ENCODE results near the gene IFI27L2. TPM values are rescaled to one million over a fixed set of nuclear protein-coding genes. Genes with fewer than 3 reads are reported as not detected.

The IFI27L2 gene
- total RNA-seq, 1 donor from 2014 or later, result 93.0 TPM

GRCh38 chr14:94126800-94127199 lies 2.6 kb downstream of the IFI27L2 start:
- intact Hi-C loops (cut with DNase I), result loop anchor here (5.0 kb wide), 1 partner anchor 44 kb away; the partner anchor contains the start of genes DDX24 and IFI27L1
- DNase-seq (ENCODE audit: low spot score), result peak; percentile 15

DNA sequence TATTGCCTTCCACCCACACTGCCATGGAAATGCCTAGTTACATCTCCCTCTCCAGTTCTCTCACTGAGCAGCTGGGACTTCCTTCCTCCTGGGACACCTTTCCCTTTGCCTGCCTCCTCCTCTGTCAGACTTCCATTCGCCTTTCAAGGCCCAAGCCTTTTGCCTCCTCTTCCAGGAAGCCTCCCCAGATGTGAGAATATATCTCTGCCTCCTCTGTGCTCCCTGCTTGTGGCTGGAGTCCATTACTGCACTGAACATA lies 3.1 kb downstream of the IFI27L2 start:
- intact Hi-C loops (cut with DNase I), result loop anchor here (5.0 kb wide), 1 partner anchor 44 kb away; the partner anchor contains the start of genes DDX24 and IFI27L1
- peak; percentile 59 for DNase-seq (ENCODE audit: low spot score)

DNA sequence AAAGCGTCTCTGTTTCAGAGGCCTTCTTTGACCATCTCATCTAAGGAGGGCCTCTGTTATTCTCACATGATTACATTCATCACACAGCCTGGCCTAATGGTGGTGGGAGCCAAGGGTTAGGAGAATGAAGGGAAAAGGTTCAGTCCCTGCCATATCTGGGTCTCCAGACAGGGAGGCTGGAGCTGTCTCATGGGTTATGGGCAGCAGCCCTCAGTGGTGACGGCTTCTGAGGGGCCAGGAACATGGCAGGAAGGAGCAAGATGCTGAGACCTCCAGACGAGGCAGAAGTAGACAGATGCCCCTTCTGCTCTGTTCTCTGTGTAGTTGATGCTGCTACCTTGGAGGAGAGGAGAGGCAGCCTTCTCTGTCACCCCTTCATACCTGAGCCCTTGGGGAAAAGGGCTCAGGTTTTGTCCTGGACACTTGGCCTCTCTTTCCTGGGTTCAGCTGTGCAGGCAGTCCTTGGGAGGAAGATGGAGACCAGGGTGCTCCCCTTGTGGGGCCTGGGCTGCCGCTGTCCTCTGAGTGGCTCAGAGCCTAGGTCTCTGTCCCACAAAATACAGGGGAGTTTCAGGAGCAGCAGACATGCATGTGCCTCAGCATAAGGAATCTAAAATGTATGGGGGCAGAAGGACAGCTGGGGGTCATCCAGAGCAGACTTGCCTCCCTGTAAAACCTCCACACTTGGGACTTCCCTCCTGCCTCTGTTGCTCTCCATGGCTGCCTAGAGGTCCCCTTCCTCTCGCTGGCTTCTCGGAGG lies 3.6 kb downstream of the IFI27L2 start:
- intact Hi-C loops (cut with DNase I), result loop anchor here (5.0 kb wide), 1 partner anchor 44 kb away; the partner anchor contains the start of genes DDX24 and IFI27L1
- peak; percentile 63 for DNase-seq (ENCODE audit: low spot score)

DNA sequence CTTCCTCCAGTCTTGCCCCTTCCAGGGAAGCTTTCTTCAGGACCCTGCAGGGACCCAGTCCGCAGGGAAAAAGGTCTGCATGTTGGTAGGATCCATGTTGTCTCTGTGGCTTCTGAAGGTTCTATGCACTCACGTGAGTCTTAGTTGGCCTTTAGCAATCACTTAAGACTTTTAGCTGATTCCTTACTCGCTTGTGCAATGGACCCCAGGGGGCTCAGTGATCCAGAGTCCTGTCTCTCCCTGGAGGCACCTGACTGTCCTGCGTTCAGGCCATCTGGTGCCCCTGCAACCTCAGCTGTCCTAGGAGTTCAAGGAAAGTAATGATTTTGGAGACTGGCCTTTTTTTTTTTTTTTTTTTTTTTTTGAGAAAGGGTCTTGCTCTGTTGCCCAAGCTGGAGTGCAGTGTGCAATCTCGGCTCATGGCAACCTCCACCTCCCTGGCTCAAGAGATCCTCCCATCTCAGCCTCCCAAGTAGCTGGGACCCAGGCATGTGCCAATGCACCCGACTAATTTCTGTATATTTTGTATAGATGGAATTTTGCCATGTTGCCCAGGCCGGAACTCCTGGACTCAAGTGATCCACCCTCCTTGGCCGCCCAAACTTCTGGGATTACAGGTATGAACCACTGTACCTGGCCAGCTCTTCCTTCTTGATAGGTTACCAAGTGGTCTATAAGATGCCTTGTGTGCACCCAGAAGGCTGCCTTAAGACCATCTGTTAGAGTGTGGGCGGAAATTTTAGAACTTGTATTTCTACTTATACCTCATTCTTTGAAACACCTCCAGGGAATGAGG lies 4.6 kb downstream of the IFI27L2 start:
- intact Hi-C loops (cut with DNase I), result loop anchor here (5.0 kb wide), 1 partner anchor 42 kb away; the partner anchor contains the start of genes DDX24 and IFI27L1
- peak; percentile 41 for DNase-seq (ENCODE audit: low spot score)

DNA sequence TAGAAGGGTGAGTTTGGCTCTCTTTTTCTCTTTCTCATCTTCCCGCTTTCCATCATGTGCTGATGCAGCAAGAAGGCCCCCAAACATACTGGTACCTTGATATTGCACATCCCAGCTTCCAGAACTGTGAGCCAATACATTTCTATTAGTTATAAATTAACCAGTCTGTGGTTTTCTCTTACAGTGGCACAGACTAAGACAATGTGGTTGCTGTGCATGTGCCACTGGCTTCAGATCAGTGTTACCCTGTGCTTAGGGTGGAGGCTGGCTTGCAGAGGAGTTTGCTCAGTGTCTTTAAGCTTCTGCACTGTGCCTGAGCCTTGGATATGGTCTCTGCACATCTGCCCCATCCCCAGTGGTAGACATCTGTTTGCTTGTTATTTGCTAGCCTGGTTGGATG lies 5.5 kb downstream of the IFI27L2 start:
- intact Hi-C loops (cut with DNase I), result no loop called here
- DNase-seq (ENCODE audit: low spot score), result peak; percentile 27

DNA sequence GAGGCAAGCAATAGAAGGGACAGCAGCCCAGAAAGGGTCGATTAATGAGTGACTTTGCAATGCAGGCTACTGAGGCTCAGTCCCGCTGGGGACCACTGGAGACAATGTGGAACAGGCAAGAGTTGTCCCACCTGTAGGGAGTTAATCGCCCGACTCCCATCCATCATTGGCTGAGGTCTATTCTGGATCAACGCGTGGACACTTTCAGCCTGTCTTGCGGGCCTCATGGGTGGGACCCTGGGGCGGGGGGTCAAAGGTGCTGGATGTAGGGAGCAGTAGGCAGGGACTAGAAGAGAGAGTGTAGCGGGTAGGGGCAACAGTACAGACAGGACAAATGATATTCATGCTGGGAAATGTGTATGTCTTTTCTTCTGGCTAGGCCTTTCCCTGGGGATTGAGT lies 6.1 kb downstream of the IFI27L2 start:
- peak; percentile 47 for DNase-seq (ENCODE audit: low spot score)
- intact Hi-C loops (cut with DNase I), result no loop called here

DNA sequence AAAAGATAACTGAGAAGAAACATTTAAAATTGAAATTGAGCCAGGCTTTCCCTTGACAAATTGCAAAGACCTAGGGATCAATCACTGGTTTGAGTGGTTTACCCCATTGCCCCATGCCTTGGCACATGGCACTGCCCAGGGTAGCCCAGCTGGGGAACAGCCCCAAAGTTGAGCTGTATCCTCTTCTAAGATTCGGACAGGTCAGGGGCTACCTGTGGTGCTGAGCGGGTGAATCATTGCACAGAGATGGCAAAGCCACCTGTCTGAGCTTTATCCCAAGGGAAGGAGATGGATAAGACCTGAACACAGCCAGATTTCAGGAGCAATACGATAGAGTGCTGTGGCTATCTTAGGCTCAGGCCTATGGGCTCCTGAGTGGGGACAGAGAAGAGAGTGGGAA lies 7.0 kb downstream of the IFI27L2 start:
- DNase-seq (ENCODE audit: low spot score), result peak; percentile 67
- intact Hi-C loops (cut with DNase I), result no loop called here

GRCh38 chr14:94121485-94121884 lies 7.9 kb downstream of the IFI27L2 start:
- DNase-seq (ENCODE audit: low spot score), result peak; percentile 35

GRCh38 chr14:94120667-94121340 lies 8.6 kb downstream of the IFI27L2 start:
- peak; percentile 64 for DNase-seq (ENCODE audit: low spot score)
- intact Hi-C loops (cut with DNase I), result no loop called here

More at GRCh38 chr14:94121485-94121884, 7.9 kb downstream of the IFI27L2 start:
- intact Hi-C loops (cut with DNase I), result no loop called here

DNA sequence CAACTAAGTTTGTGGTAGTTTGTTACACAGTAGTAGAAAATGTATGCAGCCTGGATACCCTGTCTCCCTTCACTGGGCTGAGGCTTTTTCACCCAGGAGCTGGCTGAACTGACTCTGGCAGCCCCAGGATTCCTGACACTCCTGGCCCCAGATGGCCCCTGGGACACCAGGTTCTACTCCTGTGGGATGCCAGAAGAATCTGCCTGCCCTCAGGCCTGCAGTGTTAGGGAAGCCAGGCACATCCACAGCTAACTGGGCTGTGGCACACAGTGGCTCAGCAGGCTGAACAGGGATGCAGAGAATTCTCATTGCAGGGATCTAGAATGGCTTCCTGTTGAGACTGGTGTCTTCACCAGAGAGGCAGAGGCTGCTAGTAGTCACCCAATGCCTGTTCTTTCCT lies 10.3 kb downstream of the IFI27L2 start:
- DNase-seq (ENCODE audit: low spot score), result peak; percentile 62
- intact Hi-C loops (cut with DNase I), result no loop called here

DNA sequence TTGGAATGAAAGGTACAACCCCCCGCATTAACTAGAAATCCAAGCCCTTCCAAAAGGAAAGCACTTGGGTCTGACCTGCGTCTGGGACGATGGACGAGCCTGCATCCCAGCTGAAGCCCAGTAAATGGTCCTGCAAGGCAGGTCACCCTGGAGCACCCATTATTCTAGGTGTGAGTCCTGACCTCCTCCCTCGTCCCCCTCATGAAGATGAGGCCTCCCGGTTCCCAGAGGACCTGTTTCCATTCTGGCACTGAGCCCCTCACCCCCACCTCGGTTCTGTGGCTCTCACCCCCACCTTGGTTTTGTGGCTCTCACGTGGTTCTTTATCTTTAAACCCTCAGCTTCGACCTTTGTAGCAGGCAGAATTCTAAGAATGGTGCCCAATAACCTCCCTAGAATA lies 11.5 kb downstream of the IFI27L2 start:
- intact Hi-C loops (cut with DNase I), result no loop called here
- DNase-seq (ENCODE audit: low spot score), result peak; percentile 31

- DNase-seq (ENCODE audit: low spot score), result peak; percentile 14
- intact Hi-C loops (cut with DNase I), result no loop called here
Measured at GRCh38 chr14:94116701-94117100, 12.7 kb downstream of the IFI27L2 start.

DNA sequence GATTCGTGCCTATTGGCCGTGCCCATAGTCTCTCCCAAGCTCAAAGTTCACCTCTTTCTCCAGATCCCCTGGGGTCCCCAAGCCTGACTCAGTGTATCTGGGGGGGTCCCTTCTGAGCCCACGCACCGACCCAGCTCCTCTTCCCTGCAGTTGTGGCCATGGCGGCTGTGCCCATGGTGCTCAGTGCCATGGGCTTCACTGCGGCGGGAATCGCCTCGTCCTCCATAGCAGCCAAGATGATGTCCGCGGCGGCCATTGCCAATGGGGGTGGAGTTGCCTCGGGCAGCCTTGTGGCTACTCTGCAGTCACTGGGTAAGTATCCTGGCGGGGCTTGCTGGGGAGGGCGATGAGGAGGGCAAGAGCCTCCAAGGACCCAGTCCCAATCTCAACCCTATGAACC lies 13.8 kb downstream of the IFI27L2 start:
- intact Hi-C loops (cut with DNase I), result loop anchor here (2.0 kb wide), 1 partner anchor 13 kb away; the partner anchor contains the start of gene IFI27L2
- peak; percentile 31 for DNase-seq (ENCODE audit: low spot score)

- intact Hi-C loops (cut with DNase I), result loop anchor here (2.0 kb wide), 1 partner anchor 14 kb away; the partner anchor contains the start of gene IFI27L2
- DNase-seq (ENCODE audit: low spot score), result peak; percentile 75
Measured at GRCh38 chr14:94115058-94115591, 14.3 kb downstream of the IFI27L2 start.

DNA sequence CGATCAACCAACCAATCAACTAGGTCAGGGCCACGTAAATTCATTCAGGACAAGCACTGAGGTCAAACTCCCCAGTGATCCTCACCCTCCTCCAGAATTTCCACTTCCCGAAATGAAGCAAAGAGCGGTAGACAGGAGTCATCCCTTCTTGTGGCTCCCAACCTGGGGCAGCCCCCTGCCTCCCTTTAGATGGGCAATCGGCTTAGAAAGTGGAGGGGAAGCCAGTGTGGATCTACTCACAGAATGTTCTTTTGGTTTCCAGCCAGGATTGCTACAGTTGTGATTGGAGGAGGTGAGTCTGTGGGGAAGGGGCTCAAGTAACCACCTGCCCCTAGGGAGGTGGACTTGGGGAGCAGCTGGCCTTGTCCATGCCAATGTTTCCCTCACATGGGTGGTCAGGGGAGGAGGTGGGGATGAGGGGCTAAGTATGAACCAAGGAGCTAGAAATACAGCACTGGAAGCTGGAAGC lies 14.8 kb downstream of the IFI27L2 start:
- peak; percentile 51 for DNase-seq (ENCODE audit: low spot score)

DNA sequence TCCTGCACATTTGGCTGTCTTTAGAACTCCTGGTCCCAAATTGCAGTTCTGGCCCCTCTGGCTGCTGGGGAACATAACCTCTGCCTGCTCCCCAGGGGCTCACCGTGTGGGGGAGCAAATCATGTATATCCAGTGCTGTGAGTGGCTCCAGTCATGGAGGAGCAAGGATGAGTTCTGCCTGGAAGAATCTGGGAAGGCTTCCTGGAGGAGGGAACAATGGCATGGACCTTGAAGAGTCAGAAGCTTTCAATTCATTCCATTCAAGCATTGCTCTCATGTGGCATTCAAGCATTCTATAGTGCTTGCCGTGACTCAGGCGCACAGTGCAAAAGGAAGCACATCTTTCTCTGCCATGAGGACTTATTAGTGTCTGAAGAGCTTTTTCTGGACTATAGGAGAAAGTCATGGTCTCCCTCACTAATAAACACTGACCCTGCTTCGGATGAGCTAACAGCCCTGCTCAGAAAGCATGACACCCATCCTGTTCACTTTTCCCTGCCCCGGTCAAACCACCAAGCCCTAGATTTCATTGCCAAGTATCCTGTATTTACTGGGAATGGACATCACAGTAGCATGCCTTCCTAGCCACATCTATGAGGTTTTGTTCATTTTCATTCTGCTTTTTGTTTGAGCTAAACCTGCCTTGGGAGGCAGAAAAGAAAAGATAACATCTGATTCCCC lies 15.4 kb downstream of the IFI27L2 start:
- intact Hi-C loops (cut with DNase I), result loop anchor here (2.0 to 5.0 kb wide), 2 partner anchors 15 to 47 kb away; partner anchors contain the start of gene IFI27L2
- peak; percentile 38 for DNase-seq (ENCODE audit: low spot score)

More for the DNA sequence above, 14.8 kb downstream of the IFI27L2 start:
- intact Hi-C loops (cut with DNase I), result loop anchor here (2.0 to 5.0 kb wide), 2 partner anchors 14 to 47 kb away; partner anchors contain the start of gene IFI27L2

GRCh38 chr14:94113490-94113889 lies 15.9 kb downstream of the IFI27L2 start:
- peak; percentile 73 for DNase-seq (ENCODE audit: low spot score)
- intact Hi-C loops (cut with DNase I), result loop anchor here (5.0 kb wide), 1 partner anchor 46 kb away; no protein-coding TSS in a partner anchor

GRCh38 chr14:94113073-94113472 lies 16.3 kb downstream of the IFI27L2 start:
- DNase-seq (ENCODE audit: low spot score), result peak; percentile 47
- intact Hi-C loops (cut with DNase I), result loop anchor here (5.0 kb wide), 1 partner anchor 46 kb away; no protein-coding TSS in a partner anchor

Measured in cardiac septum (tissue), 1 donor.